ENCODE data around the gene PPFIA1. TPM values are rescaled to one million over a fixed set of nuclear protein-coding genes. Genes with fewer than 3 reads are reported as not detected.

The PPFIA1 gene
- total RNA-seq, 1 experiment from 2014 or later, result 63.4 TPM

DNA sequence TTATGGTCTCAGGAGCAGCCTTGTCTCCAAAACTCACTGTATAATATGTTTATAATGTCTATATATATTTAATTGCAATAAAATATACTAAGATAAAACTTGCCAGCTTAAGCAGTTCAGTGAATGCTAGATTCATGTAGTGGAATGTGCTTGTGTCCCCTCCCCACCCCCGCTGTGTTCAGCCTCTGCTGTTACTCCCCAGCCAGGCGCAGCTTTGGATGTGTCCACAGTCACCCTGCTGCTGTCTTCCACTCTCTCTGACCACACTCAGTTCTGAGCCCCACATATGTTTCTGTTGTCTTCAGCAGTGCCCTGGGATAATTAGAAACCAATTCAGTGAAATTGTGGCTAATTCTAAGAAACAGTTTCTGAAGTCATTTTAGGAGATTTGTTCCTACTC, 52.2 kb downstream of the PPFIA1 start:
- Histone ChIP-seq H4K5ac (ENCODE audit: insufficient read length, low read depth, low read length) (no peak overlapping the region), H3K14ac (ENCODE audit: insufficient read depth, low read length) (no peak overlapping the region), H3K79me1 (ENCODE audit: insufficient read depth, low read depth, low read length, poor library complexity, severe bottlenecking) (peaks cover 4% of the 10 kb centered on the region), H3K56ac (ENCODE audit: insufficient read length, low read depth, low read length) (no peak overlapping the region), H4K20me1 (ENCODE audit: control insufficient read depth, insufficient read depth, insufficient read length) (no peaks in the 10 kb centered on the region), H3K9ac (ENCODE audit: extremely low read depth, insufficient read length, low read length) (no peak overlapping the region), H3K18ac (ENCODE audit: insufficient read length, low read depth, low read length) (no peak overlapping the region), H4K8ac (replicated peaks; ENCODE audit: insufficient read length, low read depth, low read length) (no peak overlapping the region), H3K27ac (ENCODE audit: insufficient read length, low read depth, low read length) (no peak overlapping the region), H3K23ac (ENCODE audit: insufficient read length, low read depth, low read length) (no peak overlapping the region), H2AFZ (ENCODE audit: low read length) (no peak overlapping the region), H3T11ph (ENCODE audit: low read length) (no peak overlapping the region), H3K4me2 (ENCODE audit: insufficient read depth, insufficient read length, low read length) (no peak overlapping the region), H3K4ac (ENCODE audit: low read depth, low read length) (no peak overlapping the region), H4K91ac (ENCODE audit: insufficient read length, low read depth, low read length) (no peak overlapping the region), H2AK5ac (ENCODE audit: insufficient read length, low read length) (no peak overlapping the region), H3K23me2 (ENCODE audit: insufficient read length, low read depth, low read length, poor library complexity, severe bottlenecking) (no peaks in the 10 kb centered on the region), H2BK120ac (ENCODE audit: low read depth, low read length, poor library complexity, severe bottlenecking) (no peak overlapping the region), H3K79me2 (ENCODE audit: insufficient read depth, low read length) (peaks cover 5% of the 10 kb centered on the region; the same call in 1 of the 2 replicates), H3K4me1 (ENCODE audit: insufficient read depth, low read length) (peaks cover 6% of the 10 kb centered on the region; the same call in 1 of the 2 replicates), H2BK20ac (ENCODE audit: low read depth, low read length, poor library complexity, severe bottlenecking) (no peak overlapping the region), H3K27me3 (ENCODE audit: insufficient read depth, low read length) (no peaks in the 10 kb centered on the region), H2BK5ac (ENCODE audit: insufficient read length, low read length) (no peak overlapping the region), H2BK12ac (ENCODE audit: insufficient read length, low read depth, low read length) (no peak overlapping the region), H2BK15ac (ENCODE audit: low read depth, low read length) (no peak overlapping the region), H3K9me3 (ENCODE audit: control insufficient read depth, low read depth, low read length) (no peaks in the 10 kb centered on the region)
- Mint-ChIP-seq H3K9me3 (no peaks in the 10 kb centered on the region), H3K27me3 (ENCODE audit: low read depth) (no peaks in the 10 kb centered on the region), H3K27ac (peak overlapping the region in 2 of 3 experiments; percentile 13 to 14; a peak in 1 of 7 replicates), H3K4me1 (peaks cover 7 to 12% of the 10 kb centered on the region in 2 experiments), H3K4me3 (no peak overlapping the region), H3K36me3 (ENCODE audit: insufficient read depth in 1 of 3, low read depth in 3 of 3) (peaks cover 22 to 51% (median 38%) of the 10 kb centered on the region in 3 experiments)
- DNase-seq, result no peak
- TF ChIP-seq, protein P1, sequence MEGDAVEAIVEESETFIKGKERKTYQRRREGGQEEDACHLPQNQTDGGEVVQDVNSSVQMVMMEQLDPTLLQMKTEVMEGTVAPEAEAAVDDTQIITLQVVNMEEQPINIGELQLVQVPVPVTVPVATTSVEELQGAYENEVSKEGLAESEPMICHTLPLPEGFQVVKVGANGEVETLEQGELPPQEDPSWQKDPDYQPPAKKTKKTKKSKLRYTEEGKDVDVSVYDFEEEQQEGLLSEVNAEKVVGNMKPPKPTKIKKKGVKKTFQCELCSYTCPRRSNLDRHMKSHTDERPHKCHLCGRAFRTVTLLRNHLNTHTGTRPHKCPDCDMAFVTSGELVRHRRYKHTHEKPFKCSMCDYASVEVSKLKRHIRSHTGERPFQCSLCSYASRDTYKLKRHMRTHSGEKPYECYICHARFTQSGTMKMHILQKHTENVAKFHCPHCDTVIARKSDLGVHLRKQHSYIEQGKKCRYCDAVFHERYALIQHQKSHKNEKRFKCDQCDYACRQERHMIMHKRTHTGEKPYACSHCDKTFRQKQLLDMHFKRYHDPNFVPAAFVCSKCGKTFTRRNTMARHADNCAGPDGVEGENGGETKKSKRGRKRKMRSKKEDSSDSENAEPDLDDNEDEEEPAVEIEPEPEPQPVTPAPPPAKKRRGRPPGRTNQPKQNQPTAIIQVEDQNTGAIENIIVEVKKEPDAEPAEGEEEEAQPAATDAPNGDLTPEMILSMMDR (conservative IDR thresholded peaks at IDR 0.05), result no peak
- no CpG with 5 or more reads among the region's 2 CpGs for WGBS (ENCODE audit: extremely low coverage, insufficient read length, low lambda C conversion rate)

Data from H9 (cell line).